Testis (tissue), 2 donors: Measurements from ENCODE around the gene PLN.

Source experiments
- POLR2A ChIP-seq: fragments of 450-650 bp; IDR thresholded peaks from one replicate; pipeline ENCODE4 v1.6.1; 2017; ENCODE audit warnings: antibody characterized with exemption, mild to moderate bottlenecking, moderate library complexity
- TF ChIP-seq, protein P1 (sequence below), 3 experiments: fragments of 450-650 bp in 2 of 3; fragments of 200-600 bp in 1 of 3; sonication (generic) in 1 of 3; IDR thresholded peaks; one replicate each; pipeline ENCODE4 v1.5.1; 2016 to 2019; ENCODE audit warnings: antibody characterized with exemption in 3 of 3, mild to moderate bottlenecking in 2 of 3, moderate library complexity in 1 of 3

DNA sequence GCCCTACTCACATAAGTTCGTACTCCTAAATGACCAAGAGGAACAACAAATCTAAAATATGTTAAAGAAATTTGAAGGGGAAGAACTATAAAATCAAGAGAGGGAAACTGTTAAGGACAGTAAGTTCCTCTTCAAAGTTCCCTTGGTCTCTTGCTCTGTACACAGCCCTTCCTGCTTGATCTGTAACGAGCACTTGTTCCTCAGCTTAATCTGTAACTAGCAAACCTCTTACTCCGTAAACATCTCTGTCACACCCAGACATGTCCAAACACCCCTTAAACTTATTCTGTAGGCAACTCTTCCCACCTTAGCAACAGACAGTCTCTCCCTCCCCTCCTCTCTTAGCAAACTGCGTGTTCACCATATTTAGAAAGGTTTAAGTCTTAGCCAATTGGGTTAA is 29.9 kb downstream of the PLN start:
- TF ChIP-seq, protein P1, sequence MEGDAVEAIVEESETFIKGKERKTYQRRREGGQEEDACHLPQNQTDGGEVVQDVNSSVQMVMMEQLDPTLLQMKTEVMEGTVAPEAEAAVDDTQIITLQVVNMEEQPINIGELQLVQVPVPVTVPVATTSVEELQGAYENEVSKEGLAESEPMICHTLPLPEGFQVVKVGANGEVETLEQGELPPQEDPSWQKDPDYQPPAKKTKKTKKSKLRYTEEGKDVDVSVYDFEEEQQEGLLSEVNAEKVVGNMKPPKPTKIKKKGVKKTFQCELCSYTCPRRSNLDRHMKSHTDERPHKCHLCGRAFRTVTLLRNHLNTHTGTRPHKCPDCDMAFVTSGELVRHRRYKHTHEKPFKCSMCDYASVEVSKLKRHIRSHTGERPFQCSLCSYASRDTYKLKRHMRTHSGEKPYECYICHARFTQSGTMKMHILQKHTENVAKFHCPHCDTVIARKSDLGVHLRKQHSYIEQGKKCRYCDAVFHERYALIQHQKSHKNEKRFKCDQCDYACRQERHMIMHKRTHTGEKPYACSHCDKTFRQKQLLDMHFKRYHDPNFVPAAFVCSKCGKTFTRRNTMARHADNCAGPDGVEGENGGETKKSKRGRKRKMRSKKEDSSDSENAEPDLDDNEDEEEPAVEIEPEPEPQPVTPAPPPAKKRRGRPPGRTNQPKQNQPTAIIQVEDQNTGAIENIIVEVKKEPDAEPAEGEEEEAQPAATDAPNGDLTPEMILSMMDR (IDR thresholded peaks at IDR 0.05): no peak
- TF ChIP-seq POLR2A: no peak
